K562 (cell line): ENCODE data around the gene KBTBD4. TPM values are rescaled to one million over a fixed set of nuclear protein-coding genes. Genes with fewer than 3 reads are reported as not detected.

ENCODE experiments used
- ATAC-seq: fragments of 200-7000 bp; cut with Tn5 transposase; 3 replicates; pipeline ENCODE4 v1.9.1; 2020; ENCODE audit warnings: moderate library complexity
- BruUV-seq: library from RNA; stranded (reverse); fragments of 400-500 nt; replicated peaks from 2 replicates; lab custom pipeline; 2021; lab: Mats Ljungman, UMichigan
- CTCF ChIA-PET: fragments of 300-600 bp; formaldehyde crosslinking; extraction: SDS; loops from one replicate; lab custom pipeline; 2021; ENCODE audit warnings: low intra/inter-chr PET ratio; lab: Yijun Ruan, JAX
- POLR2A ChIA-PET: fragments of 300-600, 350-650 bp; sonication (Branson Sonifier 250); formaldehyde crosslinking; extraction: SDS; loops from one replicate; lab custom pipeline; 2021; ENCODE audit warnings: antibody characterized with exemption, inconsistent platforms; lab: Yijun Ruan, JAX
- DNase-seq, 4 experiments: peaks; one replicate each; pipeline versions ENCODE4 v3.0.0 to v3.0.0-alpha.2; 2011 to 2018; ENCODE audit warnings: low spot score in 3 of 4, mixed read lengths in 3 of 4; ENCODE audit errors: extremely low read depth in 1 of 4
- FAIRE-seq: peaks from 2 replicates; lab custom pipeline; 2011; peaks lifted over from hg19 to GRCh38; lab: Jason Lieb, UNC
- H2AFZ ChIP-seq: 2 replicates; pipeline ENCODE4 v1.6.0; 2011; ENCODE audit warnings: low read depth, low read length, control low read depth, inconsistent platforms
- H3K27ac ChIP-seq: fragments of 200-600 bp; 3 replicates; pipeline ENCODE4 v1.8.0; 2011; ENCODE audit warnings: low read depth, mild to moderate bottlenecking, control low read depth, inconsistent platforms, low read length, moderate library complexity, mixed read lengths; ENCODE audit errors: extremely low read depth
- H3K27me3 ChIP-seq, 2 experiments: fragments of 300-600 bp in 1 of 2; 2 replicates in 1 of 2; 3 replicates in 1 of 2; pipeline versions ENCODE4 v1.6.0 to v1.8.0; 2011; ENCODE audit warnings: inconsistent platforms in 2 of 2, low read length in 2 of 2, mild to moderate bottlenecking in 1 of 2, mixed read lengths in 1 of 2, moderate library complexity in 1 of 2; ENCODE audit not compliant: control insufficient read depth in 2 of 2, insufficient read depth in 2 of 2
- H3K36me3 ChIP-seq: fragments of 300-600 bp; 3 replicates; pipeline ENCODE4 v1.8.0; 2011; ENCODE audit warnings: mild to moderate bottlenecking, low read length, inconsistent platforms; ENCODE audit not compliant: control insufficient read depth, insufficient read depth
- H3K4me1 ChIP-seq, 2 experiments: fragments of 200-600 bp in 1 of 2; replicated peaks in 1 of 2; 2 replicates in 1 of 2; 3 replicates in 1 of 2; pipeline versions ENCODE4 v1.5.1 to v1.8.0; 2011; ENCODE audit warnings: inconsistent platforms in 2 of 2, low read length in 2 of 2, mild to moderate bottlenecking in 1 of 2, mixed read lengths in 1 of 2, moderate library complexity in 1 of 2; ENCODE audit not compliant: control insufficient read depth in 2 of 2, insufficient read depth in 2 of 2
- H3K4me2 ChIP-seq: 2 replicates; pipeline ENCODE4 v1.6.1; 2011; ENCODE audit warnings: low read length, control low read depth, inconsistent platforms, mixed read lengths; ENCODE audit not compliant: insufficient read depth
- H3K4me3 ChIP-seq: fragments of 200-600 bp; sonication (generic), shearing (Covaris generic); 2 replicates; pipeline ENCODE4 v1.5.1; 2016; ENCODE audit warnings: control low read depth, inconsistent platforms
- H3K79me2 ChIP-seq: fragments of 200-600 bp; 3 replicates; pipeline ENCODE4 v1.8.0; 2011; ENCODE audit warnings: low read length, inconsistent platforms; ENCODE audit not compliant: control insufficient read depth, insufficient read depth
- H3K9ac ChIP-seq, 2 experiments: 2 replicates each; pipeline versions ENCODE4 v1.6.0 to v1.6.1; 2011; ENCODE audit warnings: low read depth in 2 of 2, low read length in 2 of 2, control low read depth in 1 of 2, inconsistent platforms in 1 of 2, mild to moderate bottlenecking in 1 of 2, mixed read lengths in 1 of 2; ENCODE audit not compliant: insufficient read depth in 1 of 2
- H3K9me1 ChIP-seq: one replicate; pipeline ENCODE4 v1.6.0; 2011; ENCODE audit warnings: inconsistent platforms, mild to moderate bottlenecking, low read length, moderate library complexity; ENCODE audit not compliant: control insufficient read depth, insufficient read depth
- H3K9me3 ChIP-seq: replicated peaks from 2 replicates; pipeline ENCODE4 v1.5.1; 2011; ENCODE audit warnings: low read depth, low read length, inconsistent platforms; ENCODE audit not compliant: control insufficient read depth, insufficient read depth
- H4K20me1 ChIP-seq: replicated peaks from 2 replicates; pipeline ENCODE4 v1.6.1; 2011; ENCODE audit warnings: low read length, inconsistent platforms, mixed read lengths; ENCODE audit not compliant: control insufficient read depth, insufficient read depth
- FOXK2 ChIP-seq, 2 experiments: fragments of 450-650 bp; IDR thresholded peaks in 1 of 2; conservative IDR thresholded peaks in 1 of 2; 2 replicates each; pipeline ENCODE4 v1.6.1; 2016; ENCODE audit warnings: low read depth in 2 of 2, mild to moderate bottlenecking in 1 of 2
- RAD51 ChIP-seq: fragments of 450-650 bp; IDR thresholded peaks from 2 replicates; pipeline ENCODE4 v1.7.1; 2016; ENCODE audit warnings: low read depth, mild to moderate bottlenecking, borderline replicate concordance
- WGBS: fragments of 100-300 bp; shearing (Covaris generic); methylation state at CpG from one replicate; pipeline ENCODE4 v1.1.6; 2016; ENCODE audit warnings: low coverage, mixed read lengths; ENCODE audit not compliant: insufficient coverage; ENCODE audit errors: missing lambda C conversion rate; 5-methylcytosine and 5-hydroxymethylcytosine counted together
- in situ Hi-C: fragments of 300-500 bp; cut with MboI; formaldehyde crosslinking; loops from 4 replicates; pipeline ENCODE4 v1.15.0; 2018; ENCODE audit warnings: inconsistent platforms, mixed read lengths
- intact Hi-C: fragments of 100-400 bp; cut with micrococcal nuclease; formaldehyde crosslinking; loops from 2 replicates; pipeline ENCODE4 v1.14.2; 2022
- polyA plus RNA-seq, 8 experiments: library from polyadenylated mRNA; depleted of rRNA in 4 of 8; stranded (reverse) in 5 of 8; unstranded in 3 of 8; fragments of >200 nt; fragmentation: Nextera tagmentation in 2 of 8; fragmentation: Illumina TruSeq in 1 of 8; extraction: Ambion mirVana in 2 of 8; extraction: Trizol in 1 of 8; gene quantifications; 2 replicates each; pipeline versions ENCODE4 v1.2.1 to v1.2.3, GENCODE V29; 2011 to 2014; ENCODE audit warnings: inconsistent platforms in 1 of 8, missing spikeins in 1 of 8
- total RNA-seq, 7 experiments: library from RNA; depleted of rRNA in 6 of 7; stranded (reverse); fragments of >200 nt in 6 of 7; fragmentation: Illumina TruSeq in 2 of 7; extraction: Trizol in 2 of 7; gene quantifications; 2 replicates each; pipeline versions ENCODE4 v1.2.1 to v1.2.3, GENCODE V29; 2011 to 2021; ENCODE audit warnings: low replicate concordance in 1 of 7
- TF ChIP-seq, protein P1 (sequence below), 2 experiments: IDR thresholded peaks in 1 of 2; conservative IDR thresholded peaks in 1 of 2; 2 replicates each; pipeline ENCODE4 v1.6.1; 2016; ENCODE audit warnings: low read depth in 2 of 2, mild to moderate bottlenecking in 1 of 2, missing compliant biosample characterization in 1 of 2, missing genetic modification characterization in 1 of 2, moderate library complexity in 1 of 2

The KBTBD4 gene
- total and polyA plus RNA-seq, 9 of the 15 experiments (the other 6 are each of a cell fraction or from before 2014, with no cell fraction given): 7.0 to 33.9 (median 13.3) TPM

DNA sequence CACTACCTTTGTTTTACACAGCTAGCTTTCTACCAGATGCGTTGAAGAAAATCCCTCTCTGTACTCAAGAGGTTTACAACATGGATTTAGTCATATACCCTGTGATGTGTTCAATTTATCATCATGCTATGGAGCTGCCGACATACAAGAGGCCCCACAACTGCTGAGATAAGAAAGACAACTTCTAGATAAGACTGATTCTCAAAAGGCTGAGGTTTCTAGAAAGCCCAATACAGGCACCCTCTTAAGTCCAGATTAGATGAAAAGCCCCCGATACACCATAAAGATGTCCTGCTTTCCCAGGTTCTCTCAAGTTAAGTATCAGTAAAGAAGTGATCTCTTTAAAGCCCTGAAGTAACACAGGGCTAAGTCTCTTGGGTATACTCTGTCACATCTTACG, 49.3 kb upstream of the KBTBD4 start:
- H3K79me2 ChIP-seq: no peaks in the 10 kb centered on the region
- intact Hi-C loops (no loop called here), in situ Hi-C loops (no loop called here)
- no peak for ATAC-seq
- H3K4me3 ChIP-seq: no peak overlapping the region
- no TSS peak for BruUV-seq
- no peaks in the 10 kb centered on the region for H3K9me3 ChIP-seq
- TF ChIP-seq, protein P1, sequence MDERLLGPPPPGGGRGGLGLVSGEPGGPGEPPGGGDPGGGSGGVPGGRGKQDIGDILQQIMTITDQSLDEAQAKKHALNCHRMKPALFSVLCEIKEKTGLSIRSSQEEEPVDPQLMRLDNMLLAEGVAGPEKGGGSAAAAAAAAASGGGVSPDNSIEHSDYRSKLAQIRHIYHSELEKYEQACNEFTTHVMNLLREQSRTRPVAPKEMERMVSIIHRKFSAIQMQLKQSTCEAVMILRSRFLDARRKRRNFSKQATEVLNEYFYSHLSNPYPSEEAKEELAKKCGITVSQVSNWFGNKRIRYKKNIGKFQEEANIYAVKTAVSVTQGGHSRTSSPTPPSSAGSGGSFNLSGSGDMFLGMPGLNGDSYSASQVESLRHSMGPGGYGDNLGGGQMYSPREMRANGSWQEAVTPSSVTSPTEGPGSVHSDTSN (CRISPR knock-in tag; IDR thresholded peaks at IDR 0.05; ENCODE audit: low read depth): no peak
- TF ChIP-seq, protein P1 (tag; conservative IDR thresholded peaks at IDR 0.05; ENCODE audit: low read depth): peak; percentile 44
- TF ChIP-seq RAD51: no peak
- TF ChIP-seq FOXK2 (conservative IDR thresholded peaks at IDR 0.05 in 1 of 2, IDR thresholded peaks at IDR 0.05 in 1 of 2; ENCODE audit: low read depth in 2 of 2): no peak
- TF ChIP-seq, all 486 proteins: peak for 1
- Histone ChIP-seq H4K20me1 (no peaks in the 10 kb centered on the region), H3K36me3 (peaks cover 84% of the 10 kb centered on the region), H3K4me1 (no peaks in the 10 kb centered on the region), H2AFZ (no peak overlapping the region), H3K27me3 (no peaks in the 10 kb centered on the region), H3K9ac (no peak overlapping the region), H3K27ac (no peak overlapping the region), H3K4me2 (no peak overlapping the region), H3K9me1 (no peaks in the 10 kb centered on the region)
- ChIA-PET CTCF (no interaction called here), POLR2A (no interaction called here)
- WGBS: 70% methylated on average over 4 of the region's 4 CpGs
- no peak for DNase-seq
- no peak for FAIRE-seq
